HG03354 (cell line): ENCODE data around the gene KPNA6.
"Not testable (repeated sequence)": the region's sequence is repeated elsewhere in the genome, so short reads cannot be mapped to it uniquely, and the experiment has no call there.

ENCODE experiments used
- ATAC-seq: cut with Tn5 transposase; IDR thresholded peaks from one replicate; pipeline ENCODE4 v1.9.1; 2021; ENCODE audit warnings: mild to moderate bottlenecking; ENCODE audit not compliant: unreplicated experiment, poor library complexity, severe bottlenecking

KPNA6 gene

DNA sequence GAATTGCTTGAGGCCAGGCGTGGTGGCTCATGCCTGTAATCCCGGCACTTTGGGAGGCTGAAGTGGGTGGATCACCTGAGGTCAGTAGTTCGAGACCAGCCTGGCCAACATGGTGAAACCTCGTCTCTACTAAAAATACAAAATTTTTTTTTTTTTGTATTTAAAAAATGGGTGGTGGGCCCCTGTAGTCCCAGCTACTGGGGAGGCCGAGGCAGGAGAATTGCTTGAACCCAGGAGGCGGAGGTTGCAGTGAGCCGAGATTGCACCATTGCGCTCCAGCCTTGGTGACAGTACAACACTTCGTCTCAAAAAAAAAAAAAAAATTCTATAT, 26.1 kb downstream of the KPNA6 start:
- ATAC-seq = not testable (repeated sequence)

DNA sequence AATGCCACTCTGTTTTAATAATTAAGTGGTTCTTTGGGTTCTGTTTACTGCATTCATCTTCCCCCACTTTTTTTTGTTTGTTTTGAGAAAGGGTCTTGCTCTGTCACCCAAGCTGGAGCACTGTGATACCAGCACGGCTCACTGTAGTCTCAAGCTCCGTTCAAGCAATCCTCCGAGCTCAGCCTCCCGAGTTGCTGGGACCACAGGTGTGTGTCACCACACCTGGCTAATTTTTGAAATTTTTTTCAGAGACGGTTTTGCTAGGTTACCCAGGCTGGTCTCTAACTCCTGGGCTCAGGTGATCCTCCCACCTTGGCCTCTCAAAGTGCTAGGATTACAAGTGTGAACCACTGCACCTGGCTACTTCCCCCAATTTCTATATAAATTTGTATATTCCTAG, 29.3 kb downstream of the KPNA6 start:
- ATAC-seq = no peak

DNA sequence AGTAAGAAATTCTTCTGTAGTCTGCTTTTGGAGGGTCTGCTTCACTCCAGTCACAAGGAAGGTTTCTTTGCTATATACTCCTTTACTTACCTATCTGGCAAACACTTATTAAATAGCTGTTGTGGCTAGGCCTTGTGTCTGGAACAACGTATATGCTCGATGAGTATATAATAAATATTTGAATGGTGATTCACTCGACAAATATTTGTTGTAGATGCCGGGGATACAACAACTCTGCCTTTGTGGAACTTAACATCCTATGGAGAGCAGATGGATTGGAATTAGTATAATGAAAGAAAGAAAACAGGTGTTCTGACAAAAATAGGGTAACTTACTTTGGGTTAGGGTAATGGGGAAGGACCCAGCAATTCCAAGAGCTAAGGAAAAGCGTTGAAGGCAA, 31.1 kb downstream of the KPNA6 start:
- no peak for ATAC-seq

DNA sequence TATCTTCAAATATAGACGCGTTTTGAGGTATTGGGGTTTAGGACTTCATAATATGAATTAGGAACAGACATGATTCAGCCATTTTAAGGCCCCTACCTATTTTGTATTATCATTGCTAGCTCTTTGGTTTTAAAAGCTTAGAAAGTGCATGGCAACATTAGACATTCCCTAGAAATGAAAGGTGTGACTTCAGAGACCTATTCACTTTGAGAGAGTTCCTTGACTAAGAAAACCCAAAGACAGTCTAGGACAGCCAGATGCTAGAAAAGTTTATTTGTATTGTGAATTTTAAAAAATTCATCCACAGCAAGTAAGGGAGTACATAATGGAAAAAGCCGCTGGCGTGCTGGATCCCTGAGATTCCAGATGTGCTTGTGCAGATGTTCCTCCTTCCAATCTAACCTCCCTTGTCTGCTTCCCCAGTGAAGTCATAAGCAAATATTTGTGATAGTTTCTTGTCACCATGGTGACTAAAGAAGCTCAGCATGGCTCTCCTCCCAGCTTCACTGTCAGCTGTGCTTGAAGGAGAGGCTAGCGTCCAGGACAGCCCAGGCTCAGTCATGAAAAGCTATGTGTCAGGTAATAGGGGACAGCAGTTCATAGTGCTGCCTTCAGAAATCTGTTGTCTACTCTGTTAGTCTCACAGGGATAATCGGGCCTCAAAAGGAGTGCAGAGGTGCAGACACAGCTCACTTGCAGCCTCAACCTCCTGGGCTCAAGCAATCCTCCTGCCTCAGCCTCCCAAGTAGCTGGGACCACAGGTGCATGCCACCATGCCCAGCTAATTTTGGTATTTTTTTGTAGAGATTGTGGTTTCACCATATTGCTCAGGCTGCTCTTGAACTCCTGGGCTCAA, 34.8 kb downstream of the KPNA6 start:
- ATAC-seq = no peak

DNA sequence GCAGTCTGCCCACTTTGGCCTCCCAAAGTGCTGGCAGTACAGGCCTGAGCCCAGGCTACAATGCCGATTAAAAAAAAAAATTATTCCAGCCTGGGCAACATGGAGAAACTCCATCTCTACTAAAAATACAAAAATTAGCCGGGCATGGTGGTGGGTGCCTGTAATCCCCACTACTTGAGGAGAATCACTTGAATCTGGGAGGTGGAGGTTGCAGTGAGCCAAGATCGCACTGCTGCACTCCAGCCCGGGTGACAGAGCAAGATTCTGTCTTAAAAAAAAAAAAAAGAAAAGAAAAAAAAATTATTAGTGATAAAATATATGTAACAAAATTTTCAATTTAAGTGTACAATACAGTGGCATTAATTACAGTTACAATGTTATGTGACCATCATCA, 35.4 kb downstream of the KPNA6 start:
- not testable (repeated sequence) for ATAC-seq

DNA sequence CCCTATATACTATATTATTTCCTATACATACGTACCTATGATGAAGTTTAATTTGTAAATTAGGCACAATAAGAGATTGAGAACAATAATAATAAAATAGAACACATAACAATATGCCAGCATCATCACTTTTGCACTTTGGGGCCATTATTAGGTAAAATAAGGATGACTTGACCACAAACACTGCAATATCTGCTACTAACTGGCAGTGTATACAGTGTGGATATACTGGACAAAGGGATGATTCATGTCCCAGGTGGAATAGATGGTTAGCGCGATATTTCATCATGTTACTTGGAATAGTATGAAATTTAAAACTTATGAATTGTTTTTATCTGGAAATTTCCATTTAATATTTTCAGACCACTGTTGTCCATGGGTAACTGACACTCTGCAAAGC, 36.2 kb downstream of the KPNA6 start:
- no peak for ATAC-seq

DNA sequence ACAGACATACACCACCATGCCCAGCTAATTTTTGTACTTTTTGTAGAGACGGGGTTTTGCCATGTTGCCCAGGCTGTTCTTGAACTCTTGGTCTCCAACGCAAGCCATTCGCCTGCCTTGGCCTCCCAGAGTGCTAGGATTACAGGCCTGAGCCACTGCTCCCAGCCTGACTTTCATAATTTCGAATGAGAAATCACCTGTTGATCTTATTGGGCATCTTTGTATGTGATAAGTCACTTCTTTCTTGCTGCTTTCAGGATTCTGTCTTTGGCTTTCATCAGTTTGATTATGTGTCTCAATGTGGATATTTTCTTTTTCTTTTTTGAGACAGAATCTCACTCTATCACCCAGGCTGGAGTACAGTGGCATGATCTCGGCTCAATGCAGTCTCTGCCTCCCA, 39.9 kb downstream of the KPNA6 start:
- not testable (repeated sequence) for ATAC-seq

DNA sequence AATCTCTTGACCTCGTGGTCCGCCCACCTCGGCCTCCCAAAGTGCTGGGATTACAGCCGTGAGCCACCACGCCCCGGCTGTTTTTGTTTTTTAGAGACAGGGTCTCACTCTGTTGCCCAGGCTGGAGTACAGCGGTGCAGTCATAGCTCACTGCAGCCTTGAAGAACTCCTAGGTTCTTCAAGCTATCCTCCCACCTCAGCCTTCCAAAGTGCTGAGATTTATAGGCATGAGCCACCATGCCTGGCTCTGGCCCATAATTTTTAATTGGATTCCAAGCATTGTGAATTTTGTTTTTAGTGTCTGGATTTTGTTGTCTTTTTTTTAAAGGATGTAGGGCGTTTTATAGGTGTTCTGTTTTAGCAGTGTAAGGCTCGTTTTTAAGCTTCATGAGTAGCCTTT, 43.0 kb downstream of the KPNA6 start:
- ATAC-seq = no peak

DNA sequence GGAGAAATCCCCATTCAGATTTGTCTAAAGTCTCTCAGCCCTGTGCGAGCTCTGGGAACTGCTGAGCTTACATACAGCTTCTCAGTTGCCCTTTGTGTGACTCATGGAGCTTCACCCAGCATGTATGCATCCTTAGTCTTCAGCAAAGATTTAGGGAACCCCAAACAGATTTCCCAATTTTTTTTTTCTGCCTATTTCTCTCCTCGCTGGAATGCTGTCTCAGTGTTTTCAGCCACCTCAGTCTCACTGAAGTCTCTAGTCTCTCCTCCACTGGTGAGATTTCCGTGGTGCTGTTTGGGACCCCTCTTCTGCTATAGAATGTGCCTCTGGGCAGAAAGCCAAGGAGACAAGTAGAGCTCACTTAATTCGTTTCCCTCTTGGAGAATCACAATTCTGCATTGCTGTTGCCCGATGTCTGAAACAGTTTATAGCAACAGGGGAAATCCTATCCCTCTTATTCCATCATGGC, 43.5 kb downstream of the KPNA6 start:
- ATAC-seq = no peak

DNA sequence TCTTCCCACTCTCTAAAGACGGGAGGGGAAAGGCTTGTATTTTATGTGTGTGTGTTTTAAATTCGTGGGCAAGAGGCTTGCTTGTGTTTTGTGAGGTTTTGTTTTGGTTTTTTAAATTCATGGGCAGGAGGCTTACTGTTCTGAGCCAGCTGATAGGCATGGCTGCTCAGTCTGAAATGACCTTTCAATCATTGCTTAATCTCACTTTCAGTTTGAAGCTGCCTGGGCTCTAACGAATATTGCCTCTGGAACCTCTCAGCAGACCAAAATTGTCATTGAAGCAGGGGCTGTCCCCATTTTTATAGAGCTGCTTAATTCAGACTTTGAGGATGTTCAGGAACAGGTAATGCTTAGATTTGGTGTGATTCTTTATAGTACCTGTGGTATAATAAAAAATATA, 51.3 kb downstream of the KPNA6 start:
- ATAC-seq = peak; percentile 57

DNA sequence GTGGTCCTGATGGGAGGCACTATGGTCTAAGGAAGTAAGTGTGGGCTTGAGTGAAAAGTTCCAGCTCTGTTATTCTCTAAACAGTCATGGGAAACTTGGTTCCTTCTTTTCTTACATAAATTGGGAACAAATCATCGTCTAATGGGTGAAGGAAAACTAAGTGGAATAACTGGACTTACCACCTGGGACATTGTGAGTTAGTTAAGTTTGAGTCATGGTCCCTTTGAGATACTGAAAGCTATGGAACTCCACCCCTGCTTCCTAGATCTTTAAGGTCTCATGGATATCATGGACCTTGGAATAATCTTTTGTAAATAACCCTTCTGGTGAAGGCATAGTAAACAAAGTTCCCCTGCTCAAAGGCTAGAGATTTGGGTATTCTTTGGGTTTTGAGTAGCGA, 55.5 kb downstream of the KPNA6 start:
- ATAC-seq = no peak

DNA sequence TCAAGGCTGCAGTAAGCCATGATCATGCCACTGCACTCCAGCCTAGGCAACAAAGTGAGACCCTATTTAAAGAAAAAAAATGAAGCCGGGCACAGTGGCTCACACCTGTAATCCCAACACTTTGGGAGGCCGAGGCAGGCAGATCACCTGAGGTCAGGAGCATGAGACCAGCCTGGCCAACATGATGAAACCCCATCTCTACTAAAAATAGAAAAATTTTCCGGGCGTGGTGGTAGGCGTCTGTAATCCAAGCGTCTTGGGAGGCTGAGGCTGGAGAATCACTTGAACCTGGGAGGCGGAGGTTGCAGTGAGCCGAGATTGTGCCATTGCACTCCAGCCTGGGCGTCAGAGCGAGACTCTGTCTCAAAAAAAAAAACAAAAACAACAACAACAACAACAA, 57.8 kb downstream of the KPNA6 start:
- ATAC-seq = not testable (repeated sequence)

DNA sequence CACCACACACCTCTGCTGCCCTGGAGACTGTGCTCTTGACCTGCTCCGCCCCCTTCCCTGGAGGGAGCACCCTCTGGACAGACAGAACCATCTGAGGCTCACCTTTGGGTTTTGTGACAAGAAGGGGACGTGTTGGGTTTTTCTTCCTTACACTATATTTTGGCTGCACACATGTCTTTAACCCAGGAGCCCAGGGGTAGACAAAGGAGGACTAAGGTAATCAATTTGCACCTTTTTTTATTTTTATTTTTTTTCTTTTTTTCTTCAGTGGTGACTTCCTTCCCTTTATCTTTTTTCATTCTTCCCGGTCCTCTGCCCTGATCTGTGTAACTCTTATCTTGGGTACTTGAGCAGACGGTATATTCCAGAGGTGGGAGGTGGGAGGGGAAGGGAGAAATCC, 63.1 kb downstream of the KPNA6 start:
- ATAC-seq = no peak

DNA sequence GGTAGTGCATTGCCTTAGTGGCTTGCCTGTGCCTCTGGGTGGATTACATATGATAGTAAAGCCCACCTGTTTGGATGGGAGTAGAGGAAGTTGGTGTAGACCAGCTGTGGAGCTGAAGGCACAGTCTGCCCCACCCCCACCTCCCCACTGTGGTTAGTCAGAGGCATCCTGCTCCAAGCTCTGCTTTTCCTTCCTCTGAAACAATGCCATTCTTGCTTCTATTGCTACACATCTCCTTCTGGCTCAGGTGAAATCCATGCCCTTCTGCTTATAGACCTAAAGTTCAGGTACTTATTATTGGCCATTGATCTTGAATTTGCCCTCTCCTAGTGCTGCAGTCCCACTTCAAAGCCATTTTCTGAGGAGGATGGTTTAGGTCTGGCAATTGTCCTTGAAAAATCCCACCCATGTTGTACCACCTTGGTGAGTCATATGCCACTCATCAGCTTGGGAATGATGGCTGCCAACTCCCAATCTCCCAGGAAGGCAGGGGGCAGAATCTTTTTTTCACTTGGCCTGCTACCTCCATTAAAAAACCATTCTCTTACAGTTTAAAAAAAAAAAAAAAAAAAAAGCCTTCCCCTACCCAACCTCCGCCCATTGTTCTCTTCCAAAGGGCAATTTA, 64.9 kb downstream of the KPNA6 start:
- ATAC-seq = no peak

DNA sequence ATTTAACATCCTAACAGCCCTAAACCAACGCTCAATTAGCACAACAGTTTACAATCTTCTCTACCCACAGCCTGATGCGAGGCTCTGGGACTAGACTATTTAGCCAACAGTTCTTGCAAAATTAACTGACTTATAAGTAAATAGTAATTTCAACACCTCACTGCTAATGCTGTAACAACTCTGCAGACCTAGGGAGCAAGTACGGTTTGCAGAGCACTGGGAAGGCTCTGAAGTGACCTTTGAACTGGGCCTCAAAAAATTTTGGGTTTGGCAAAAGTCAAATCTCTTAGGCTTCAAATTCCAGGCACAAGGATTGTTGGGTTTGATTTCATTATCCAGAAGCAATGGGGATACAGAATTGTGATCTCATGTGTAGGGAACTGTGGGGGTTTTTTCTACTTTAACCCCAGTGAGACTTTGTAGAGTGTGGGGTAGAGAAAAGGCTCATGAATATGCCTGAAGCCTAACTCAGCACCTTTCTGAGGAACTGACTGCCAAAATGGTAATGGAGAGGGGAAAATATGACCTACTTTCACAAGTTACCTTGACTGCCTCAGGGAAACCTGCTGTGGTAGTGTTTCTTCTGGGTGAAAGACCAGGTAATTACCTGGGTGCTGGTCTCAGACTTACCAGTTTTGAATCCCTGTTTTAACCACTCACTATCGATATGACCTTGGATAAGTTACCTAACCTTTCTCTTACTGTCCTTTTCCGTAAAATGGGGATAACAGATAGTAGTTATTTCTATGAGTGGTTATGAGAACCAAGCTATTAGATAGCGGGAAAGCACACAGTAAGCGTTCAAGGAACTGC, 70.7 kb downstream of the KPNA6 start:
- no peak for ATAC-seq

DNA sequence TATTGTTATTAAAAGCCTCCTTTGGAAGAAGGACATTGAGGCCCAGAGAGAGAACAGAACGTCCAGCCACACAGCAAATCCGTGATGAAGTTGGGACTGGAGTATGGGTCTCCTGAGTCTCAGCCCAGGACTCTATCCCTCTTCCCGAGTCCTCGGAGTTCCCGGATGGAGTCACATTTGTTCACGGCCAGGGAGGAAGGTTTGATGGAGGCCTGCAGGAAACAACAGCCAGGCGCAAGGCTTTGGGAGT, 71.3 kb downstream of the KPNA6 start:
- ATAC-seq = no peak

DNA sequence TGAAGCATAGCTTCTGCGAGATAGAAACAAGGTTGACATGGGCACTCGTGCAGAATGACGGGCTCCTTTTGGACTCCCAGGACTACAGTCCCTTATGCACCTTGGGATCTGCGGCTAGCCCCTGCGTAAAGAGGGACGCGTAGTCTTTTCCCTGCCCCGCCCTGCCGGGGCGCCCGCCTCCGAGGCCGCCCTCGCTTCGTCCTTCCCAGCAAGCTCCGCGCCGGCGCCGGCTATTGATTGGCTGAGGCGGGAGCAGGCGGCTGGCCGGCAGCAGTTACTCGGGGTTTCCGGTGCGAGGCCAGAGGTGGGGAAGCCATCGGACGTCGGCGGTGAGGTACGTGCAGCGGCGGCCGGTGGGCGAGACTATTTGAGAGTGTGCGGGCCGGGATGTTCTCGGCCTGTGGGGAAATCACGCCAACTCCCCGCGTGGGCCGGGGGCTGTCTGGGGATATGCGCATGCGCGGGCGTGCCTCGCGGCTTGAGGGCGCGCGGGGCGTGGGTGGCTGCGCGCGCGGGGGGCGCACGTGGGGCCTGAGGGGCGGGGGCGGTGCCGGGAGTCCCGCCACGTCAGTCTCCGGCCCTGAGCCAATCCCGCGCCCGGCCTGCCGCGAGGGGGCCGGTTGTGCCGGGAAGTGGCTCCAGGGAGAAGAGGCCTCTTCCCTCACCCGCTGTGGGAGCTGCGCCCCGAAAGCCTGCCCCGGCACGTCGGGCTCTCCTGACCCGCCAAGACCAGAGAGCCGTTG, 71.8 kb downstream of the KPNA6 start, which contains the start of gene TXLNA:
Gene TXLNA, plus strand, starts transcription at position 233 of the 743 bp plus-strand sequence. CDS start 671 bp downstream, outside the sequence.
- ATAC-seq = peak; percentile 83

DNA sequence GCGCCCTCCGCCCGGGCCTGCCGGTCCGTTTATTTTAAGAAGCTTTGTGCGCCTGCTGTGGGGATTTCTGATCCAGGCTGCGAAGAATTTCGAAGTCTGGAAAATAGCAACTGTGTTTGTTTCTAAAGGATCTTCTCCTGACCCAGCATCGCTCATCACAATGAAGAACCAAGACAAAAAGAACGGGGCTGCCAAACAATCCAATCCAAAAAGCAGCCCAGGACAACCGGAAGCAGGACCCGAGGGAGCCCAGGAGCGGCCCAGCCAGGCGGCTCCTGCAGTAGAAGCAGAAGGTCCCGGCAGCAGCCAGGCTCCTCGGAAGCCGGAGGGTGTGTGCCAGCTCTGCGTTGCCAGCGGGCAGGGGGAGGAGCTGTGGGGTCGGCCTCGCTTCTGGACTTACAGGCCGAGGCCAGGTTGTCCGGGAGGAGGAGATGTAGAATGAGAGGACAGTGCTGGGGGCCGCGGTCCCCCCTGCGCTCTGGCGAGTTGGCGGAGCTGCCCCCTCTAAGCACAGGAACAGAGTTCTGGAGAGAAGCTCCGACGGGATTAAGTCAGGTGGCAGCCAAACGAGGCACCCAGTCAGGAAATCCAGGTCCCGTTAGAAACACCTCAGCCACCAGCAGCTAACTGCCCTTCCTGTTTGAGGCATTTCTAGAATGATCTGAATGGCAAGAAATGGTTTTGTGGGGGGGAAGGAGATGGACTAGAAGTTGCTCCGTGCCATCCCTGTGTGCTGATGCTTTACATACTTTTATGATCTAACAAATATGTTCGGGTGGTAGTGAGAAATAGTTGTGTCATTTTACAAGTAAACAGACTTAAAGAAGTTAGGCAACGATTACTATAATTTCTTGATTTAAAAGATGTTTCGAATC, 72.6 kb downstream of the KPNA6 start:
- ATAC-seq = peak; percentile 23

DNA sequence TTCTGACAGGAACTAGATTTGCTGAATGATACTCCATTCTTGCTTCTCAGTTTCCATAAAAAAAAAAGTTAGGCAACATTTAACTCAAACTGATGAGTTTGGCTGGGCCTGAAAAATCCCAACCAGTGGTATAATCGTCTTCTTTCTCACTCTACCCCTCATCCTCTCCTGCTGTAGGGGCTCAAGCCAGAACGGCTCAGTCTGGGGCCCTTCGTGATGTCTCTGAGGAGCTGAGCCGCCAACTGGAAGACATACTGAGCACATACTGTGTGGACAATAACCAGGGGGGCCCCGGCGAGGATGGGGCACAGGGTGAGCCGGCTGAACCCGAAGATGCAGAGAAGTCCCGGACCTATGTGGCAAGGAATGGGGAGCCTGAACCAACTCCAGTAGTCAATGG, 73.2 kb downstream of the KPNA6 start:
- no peak for ATAC-seq
